HG02623 (cell line): ENCODE data around the gene FKBP15.
"Not testable (repeated sequence)": the region's sequence is repeated elsewhere in the genome, so short reads cannot be mapped to it uniquely, and the experiment has no call there.

Source experiments
- ATAC-seq: cut with Tn5 transposase; IDR thresholded peaks from one replicate; pipeline ENCODE4 v1.9.1; 2021; ENCODE audit warnings: moderate library complexity; ENCODE audit not compliant: unreplicated experiment

The FKBP15 gene

GRCh38 chr9:113151696-113152630 is 69.1 kb downstream of the FKBP15 start:
- no peak for ATAC-seq

DNA sequence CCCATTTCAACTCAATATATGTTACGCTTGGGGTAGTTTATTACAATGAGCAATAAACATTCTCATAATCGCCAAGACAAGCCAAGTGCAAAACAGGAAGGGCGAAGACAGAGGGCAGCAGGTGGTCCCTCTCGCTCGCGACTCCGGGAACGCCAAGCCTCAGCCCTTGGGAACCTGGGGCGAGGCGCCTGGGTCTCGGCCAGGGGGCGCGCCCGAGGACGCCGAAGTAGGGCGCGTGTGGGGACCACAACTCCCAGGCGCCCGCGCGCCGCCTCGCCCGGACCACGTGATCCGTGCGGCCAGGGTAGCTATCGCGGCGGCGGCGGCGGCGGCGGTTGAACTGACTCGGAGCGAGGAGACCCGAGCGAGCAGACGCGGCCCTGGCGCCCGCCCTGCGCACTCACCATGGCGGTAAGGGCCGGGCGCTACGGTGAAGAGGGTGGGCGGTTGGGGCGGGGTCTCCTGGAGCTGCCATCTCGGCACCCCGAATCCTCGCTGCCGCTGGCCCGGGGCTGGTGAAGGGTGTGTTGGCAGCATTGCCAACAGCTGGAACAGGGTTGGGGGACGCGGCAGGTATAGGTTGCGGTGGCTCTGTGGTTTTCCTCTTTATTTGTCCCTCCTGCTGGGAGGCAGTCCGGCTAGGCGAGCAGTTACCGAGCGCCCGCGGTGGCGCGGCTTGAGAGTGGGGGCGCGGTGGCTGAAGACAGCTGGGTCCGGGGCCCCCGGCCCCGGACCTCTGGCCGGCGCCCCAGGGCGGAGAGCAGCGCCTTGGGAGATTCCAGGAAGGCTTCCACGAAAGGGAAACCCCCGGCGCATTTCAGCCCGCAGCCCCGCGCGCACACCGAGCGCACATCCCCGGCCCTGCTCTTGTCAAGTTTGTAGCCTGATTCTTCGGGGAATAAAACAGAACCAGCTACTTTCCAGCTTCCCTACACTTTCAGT is 70.1 kb downstream of the FKBP15 start, which contains the start of gene SLC31A2:
Gene SLC31A2 (plus strand): TSS at position 338 of the 942 bp plus-strand sequence. CDS start 68 bp downstream, at position 406.
- ATAC-seq: peak; percentile 92

GRCh38 chr9:113149561-113149960 is 71.5 kb downstream of the FKBP15 start:
- ATAC-seq: not testable (repeated sequence)

DNA sequence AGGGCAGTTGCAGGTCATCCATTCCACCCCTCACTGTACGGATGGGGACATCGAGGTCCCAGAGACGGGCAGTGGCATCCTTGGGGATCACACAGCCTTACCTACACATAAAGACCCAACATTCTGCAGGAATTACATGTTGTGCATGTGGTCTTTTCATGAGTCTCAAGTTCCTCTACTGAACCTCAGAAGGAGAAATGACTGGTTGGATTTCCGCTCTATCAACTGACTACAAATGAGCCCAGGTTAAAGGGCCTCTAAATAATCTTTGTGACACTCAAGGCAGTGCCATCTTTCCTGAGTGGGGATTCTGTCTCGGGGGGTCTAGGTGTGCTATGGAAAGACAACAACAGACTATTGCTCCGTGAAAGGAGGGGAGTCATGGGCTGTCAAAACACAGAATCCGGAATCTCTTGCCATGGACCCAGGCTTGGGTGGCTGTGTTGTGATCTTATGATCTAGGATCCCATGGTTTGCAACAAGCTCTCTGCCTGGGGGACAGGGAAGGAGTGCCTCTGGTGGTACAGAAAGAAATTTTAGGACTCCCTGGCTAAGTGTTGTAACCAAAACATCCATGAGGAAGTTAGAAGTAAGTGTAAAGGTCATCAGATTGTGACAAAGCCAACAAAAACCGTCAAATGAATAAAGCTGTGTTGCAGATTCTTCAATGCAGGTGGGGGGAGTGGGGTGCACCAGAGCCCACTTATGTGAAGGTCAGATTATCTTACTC is 72.1 kb downstream of the FKBP15 start:
- ATAC-seq: no peak

GRCh38 chr9:113148372-113148705 is 72.7 kb downstream of the FKBP15 start:
- ATAC-seq: no peak

DNA sequence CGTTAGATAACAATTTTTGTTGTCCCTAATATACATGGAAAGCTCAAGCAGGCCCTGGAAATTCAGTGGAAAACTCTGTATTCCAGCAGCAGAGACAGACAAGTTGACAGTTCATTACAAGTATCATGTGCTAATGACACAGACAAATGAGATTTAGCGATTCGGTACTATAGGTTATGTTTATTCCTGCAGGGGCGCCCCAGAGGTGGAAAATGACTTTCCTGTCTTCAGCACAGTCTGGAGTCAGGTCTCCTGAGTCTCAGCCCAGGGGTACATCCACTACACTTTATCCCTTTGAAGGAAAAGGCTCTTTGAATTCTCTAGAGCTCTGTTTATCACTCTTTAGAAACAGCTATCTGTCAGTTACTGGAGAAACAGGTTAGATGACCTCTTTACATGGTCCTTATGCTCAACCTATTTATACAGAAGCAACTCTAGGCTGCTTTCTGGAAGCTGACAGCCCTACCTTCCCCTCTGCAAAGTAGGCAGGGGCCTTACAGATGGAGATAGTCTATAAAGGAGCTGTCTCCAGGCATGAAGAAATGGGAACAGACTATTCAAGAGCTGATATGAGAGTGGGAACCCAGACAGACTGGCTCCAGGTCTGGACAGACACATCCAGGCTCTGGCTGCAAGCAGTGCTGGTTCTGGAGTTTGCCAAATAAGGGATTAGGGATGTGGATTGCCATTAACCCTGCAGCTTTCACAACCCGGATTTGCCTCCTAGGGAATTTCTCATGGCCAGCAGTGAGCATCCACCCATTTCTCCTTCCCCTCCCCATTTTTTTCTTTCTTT is 77.4 kb downstream of the FKBP15 start:
- no peak for ATAC-seq

- ATAC-seq: not testable (repeated sequence)
Observed at GRCh38 chr9:113140896-113141295, 80.2 kb downstream of the FKBP15 start.

- no peak for ATAC-seq
Observed at GRCh38 chr9:113139953-113140352, 81.1 kb downstream of the FKBP15 start.

- no peak for ATAC-seq
Observed at GRCh38 chr9:113139225-113139829, 81.8 kb downstream of the FKBP15 start.

GRCh38 chr9:113138760-113139159 is 82.3 kb downstream of the FKBP15 start:
- ATAC-seq: no peak

DNA sequence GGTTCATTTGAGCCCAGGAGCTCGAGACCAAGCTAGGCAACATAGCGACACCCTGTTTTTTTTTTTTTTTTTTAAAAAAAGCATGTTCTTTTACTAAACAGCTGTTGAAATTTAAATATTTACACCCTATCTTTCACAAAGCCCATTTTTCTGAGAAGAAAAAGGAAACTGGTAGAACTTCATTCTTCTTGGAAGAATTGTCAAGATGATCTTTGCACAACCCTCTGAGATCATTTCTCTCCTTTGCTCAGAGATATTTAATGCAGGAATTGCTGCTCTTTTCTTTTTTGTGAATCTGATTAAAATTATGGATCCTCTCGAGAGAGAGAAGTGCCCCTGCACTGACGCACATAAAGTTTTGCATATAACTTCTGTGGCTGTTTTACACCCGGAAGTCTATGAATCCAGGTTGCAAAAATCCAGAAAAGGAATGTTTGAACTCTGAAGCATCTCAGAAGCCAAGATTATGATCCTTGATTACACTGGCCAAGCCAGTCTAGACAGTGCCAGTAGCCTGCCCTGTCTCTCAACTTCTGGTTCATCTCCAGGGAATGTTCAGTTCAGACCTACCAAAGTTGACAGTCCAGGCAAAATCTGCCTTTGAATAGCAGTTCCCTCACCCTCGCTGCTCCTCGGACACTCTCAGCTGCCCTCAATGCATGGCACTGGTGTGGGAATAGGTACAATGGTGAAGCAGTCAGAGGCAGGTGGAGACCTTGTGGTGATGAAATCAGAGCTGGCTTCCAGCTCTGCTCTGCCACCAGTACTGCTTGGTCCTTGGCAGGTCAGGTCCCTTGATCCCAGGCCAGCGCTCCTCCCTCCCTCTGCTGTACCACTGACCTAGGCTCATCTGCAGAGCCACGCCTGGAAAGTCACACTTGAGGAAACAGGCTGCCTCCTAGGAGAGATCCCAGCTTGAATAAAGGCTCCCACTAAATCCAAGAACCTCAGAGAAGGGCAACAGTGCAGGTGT is 83.6 kb downstream of the FKBP15 start:
- ATAC-seq: no peak

DNA sequence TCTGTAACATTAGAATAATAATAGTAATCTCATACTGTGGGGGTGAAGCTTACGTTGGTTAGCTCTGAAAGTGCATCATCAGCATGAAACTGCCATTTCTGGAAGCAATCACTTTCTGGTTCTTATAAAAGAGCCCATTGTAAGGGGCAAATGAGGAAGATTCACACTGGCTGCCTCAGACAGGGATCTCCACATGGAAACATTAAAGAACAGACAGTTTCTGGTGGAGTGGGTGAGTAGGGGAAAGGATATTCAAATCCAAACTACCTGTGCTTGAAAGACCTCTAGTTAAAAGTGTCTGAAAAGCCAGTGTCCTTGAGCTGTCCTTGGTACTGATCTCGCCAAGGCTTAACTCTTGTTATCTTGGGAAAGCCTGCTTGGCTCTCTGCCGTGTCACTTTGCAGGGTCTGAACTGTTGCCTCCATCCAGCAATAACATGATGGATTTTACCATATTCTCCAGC is 89.4 kb downstream of the FKBP15 start:
- ATAC-seq: no peak

GRCh38 chr9:113129884-113130283 is 91.2 kb downstream of the FKBP15 start:
- ATAC-seq: no peak

DNA sequence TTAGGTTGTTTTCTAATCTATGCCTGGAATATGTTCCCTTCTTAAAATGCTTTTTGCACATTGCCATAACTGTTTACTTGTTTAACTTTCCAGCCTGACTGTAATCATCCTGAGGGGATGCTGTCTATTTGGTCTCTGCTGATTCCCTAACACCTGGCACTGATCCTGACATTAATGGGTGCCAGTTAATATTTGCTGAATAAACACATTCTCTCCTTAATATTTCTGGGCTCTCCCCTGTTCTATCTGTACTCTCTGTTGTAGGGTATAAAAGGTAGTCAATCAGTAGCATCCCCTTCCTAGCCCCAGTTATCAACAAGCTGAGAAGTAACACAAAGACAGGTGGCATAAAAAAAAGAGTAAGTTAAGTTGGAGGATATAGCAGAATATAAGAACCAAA is 91.6 kb downstream of the FKBP15 start:
- ATAC-seq: no peak

GRCh38 chr9:113125386-113126035 is 95.6 kb downstream of the FKBP15 start:
- no peak for ATAC-seq

DNA sequence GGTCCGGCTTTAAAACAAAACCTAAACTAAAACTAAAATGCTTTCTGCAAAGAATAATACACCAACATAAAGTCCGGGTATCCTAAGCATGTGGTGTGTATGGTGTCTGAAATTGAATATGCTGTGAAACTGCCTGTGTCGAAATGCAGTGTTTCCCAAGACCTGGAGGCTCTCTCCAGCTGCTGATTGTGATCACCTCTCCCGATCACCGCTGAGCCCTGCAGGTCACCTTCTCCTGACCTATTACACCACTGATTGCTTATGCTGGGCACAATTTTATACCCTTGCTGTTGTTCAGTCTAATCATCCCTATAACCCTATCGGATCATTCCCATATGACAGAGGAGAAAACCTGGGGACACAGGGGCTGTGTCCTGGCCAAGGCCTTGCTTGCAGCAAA is 102.2 kb downstream of the FKBP15 start:
- ATAC-seq: not testable (repeated sequence)
